H9 (cell line): ENCODE data around the gene HYPK. TPM values are rescaled to one million over a fixed set of nuclear protein-coding genes. Genes with fewer than 3 reads are reported as not detected.

Source experiments
- DNase-seq: peaks from one replicate; pipeline ENCODE4 v3.0.0-alpha.2; 2017
- H2AFZ ChIP-seq: one replicate; pipeline ENCODE4 v1.6.1; 2013; ENCODE audit warnings: mild to moderate bottlenecking, low read length, control low read depth, moderate library complexity
- H2AK5ac ChIP-seq: 2 replicates; pipeline ENCODE4 v1.6.1; 2013; ENCODE audit warnings: low read length, control low read depth, mixed read lengths; ENCODE audit not compliant: insufficient read length
- H2BK120ac ChIP-seq: one replicate; pipeline ENCODE4 v1.6.1; 2013; ENCODE audit warnings: low read depth, mild to moderate bottlenecking, low read length, control low read depth, inconsistent platforms; ENCODE audit not compliant: poor library complexity, severe bottlenecking
- H2BK12ac ChIP-seq: 2 replicates; pipeline ENCODE4 v1.6.1; 2013; ENCODE audit warnings: low read length, control low read depth, mixed read lengths, low read depth; ENCODE audit not compliant: insufficient read length
- H2BK15ac ChIP-seq: 2 replicates; pipeline ENCODE4 v1.6.1; 2013; ENCODE audit warnings: low read depth, low read length, control low read depth
- H2BK20ac ChIP-seq: one replicate; pipeline ENCODE4 v1.6.1; 2013; ENCODE audit warnings: low read depth, mild to moderate bottlenecking, low read length, control low read depth, inconsistent platforms; ENCODE audit not compliant: poor library complexity, severe bottlenecking
- H2BK5ac ChIP-seq: 2 replicates; pipeline ENCODE4 v1.6.1; 2013; ENCODE audit warnings: low read length, control low read depth, mixed read lengths; ENCODE audit not compliant: insufficient read length
- H3K14ac ChIP-seq: 2 replicates; pipeline ENCODE4 v1.6.1; 2013; ENCODE audit warnings: low read length, control low read depth; ENCODE audit not compliant: insufficient read depth
- H3K18ac ChIP-seq: 2 replicates; pipeline ENCODE4 v1.6.1; 2013; ENCODE audit warnings: low read depth, mild to moderate bottlenecking, mixed read lengths, low read length, control low read depth; ENCODE audit not compliant: insufficient read length
- H3K23ac ChIP-seq: 2 replicates; pipeline ENCODE4 v1.6.1; 2013; ENCODE audit warnings: low read length, control low read depth, mixed read lengths, low read depth; ENCODE audit not compliant: insufficient read length
- H3K23me2 ChIP-seq: 2 replicates; pipeline ENCODE4 v1.6.1; 2013; ENCODE audit warnings: low read depth, mild to moderate bottlenecking, mixed read lengths, low read length, control low read depth; ENCODE audit not compliant: insufficient read length, poor library complexity, severe bottlenecking
- H3K27ac ChIP-seq: 2 replicates; pipeline ENCODE4 v1.5.1; 2013; ENCODE audit warnings: low read length, control low read depth, mixed read lengths, low read depth; ENCODE audit not compliant: insufficient read length
- H3K27me3 ChIP-seq: 2 replicates; pipeline ENCODE4 v1.6.1; 2013; ENCODE audit warnings: low read length, control low read depth, inconsistent platforms; ENCODE audit not compliant: insufficient read depth
- H3K4ac ChIP-seq: 2 replicates; pipeline ENCODE4 v1.6.1; 2013; ENCODE audit warnings: low read depth, mild to moderate bottlenecking, control low read depth, inconsistent platforms, low read length, moderate library complexity
- H3K4me1 ChIP-seq: 2 replicates; pipeline ENCODE4 v1.6.1; 2013; ENCODE audit warnings: low read length, control low read depth, inconsistent platforms; ENCODE audit not compliant: insufficient read depth
- H3K4me2 ChIP-seq: 2 replicates; pipeline ENCODE4 v1.6.1; 2013; ENCODE audit warnings: low read length, control low read depth, mixed read lengths; ENCODE audit not compliant: insufficient read length, insufficient read depth
- H3K56ac ChIP-seq: 2 replicates; pipeline ENCODE4 v1.6.1; 2013; ENCODE audit warnings: low read depth, mild to moderate bottlenecking, mixed read lengths, low read length, control low read depth; ENCODE audit not compliant: insufficient read length
- H3K79me1 ChIP-seq: 2 replicates; pipeline ENCODE4 v1.6.1; 2013; ENCODE audit warnings: low read depth, mild to moderate bottlenecking, moderate library complexity, low read length, control low read depth, inconsistent platforms; ENCODE audit not compliant: insufficient read depth, poor library complexity, severe bottlenecking
- H3K79me2 ChIP-seq: 2 replicates; pipeline ENCODE4 v1.6.1; 2013; ENCODE audit warnings: low read length, control low read depth, inconsistent platforms; ENCODE audit not compliant: insufficient read depth
- H3K9ac ChIP-seq: 2 replicates; pipeline ENCODE4 v1.6.1; 2013; ENCODE audit warnings: low read length, control low read depth, mixed read lengths; ENCODE audit not compliant: insufficient read length; ENCODE audit errors: extremely low read depth
- H3K9me3 ChIP-seq: one replicate; pipeline ENCODE4 v1.6.1; 2013; ENCODE audit warnings: low read depth, low read length, inconsistent platforms; ENCODE audit not compliant: control insufficient read depth
- H3T11ph ChIP-seq: one replicate; pipeline ENCODE4 v1.6.1; 2013; ENCODE audit warnings: mild to moderate bottlenecking, low read length, control low read depth, inconsistent platforms
- H4K20me1 ChIP-seq: one replicate; pipeline ENCODE4 v1.6.1; 2013; ENCODE audit not compliant: control insufficient read depth, insufficient read length, insufficient read depth
- H4K5ac ChIP-seq: 2 replicates; pipeline ENCODE4 v1.6.1; 2013; ENCODE audit warnings: low read depth, mild to moderate bottlenecking, mixed read lengths, low read length, control low read depth; ENCODE audit not compliant: insufficient read length
- H4K8ac ChIP-seq: replicated peaks from 2 replicates; pipeline ENCODE4 v1.6.1; 2013; ENCODE audit warnings: low read length, control low read depth, mixed read lengths, low read depth; ENCODE audit not compliant: insufficient read length
- H4K91ac ChIP-seq: 2 replicates; pipeline ENCODE4 v1.6.1; 2013; ENCODE audit warnings: low read depth, mild to moderate bottlenecking, moderate library complexity, mixed read lengths, low read length, control low read depth; ENCODE audit not compliant: insufficient read length
- H3K27ac Mint-ChIP-seq, 3 experiments: 2 replicates in 2 of 3; 3 replicates in 1 of 3; pipeline ENCODE4 v1.8.0; 2020 to 2021; ENCODE audit warnings: mixed read lengths in 3 of 3, mild to moderate bottlenecking in 1 of 3, moderate library complexity in 1 of 3
- H3K27me3 Mint-ChIP-seq: 2 replicates; pipeline ENCODE4 v1.8.0; 2021; ENCODE audit warnings: low read depth, mild to moderate bottlenecking, moderate library complexity, mixed read lengths
- H3K36me3 Mint-ChIP-seq, 3 experiments: 2 replicates in 2 of 3; 3 replicates in 1 of 3; pipeline ENCODE4 v1.8.0; 2020 to 2021; ENCODE audit warnings: low read depth in 3 of 3, mixed read lengths in 3 of 3; ENCODE audit not compliant: insufficient read depth in 1 of 3
- H3K4me1 Mint-ChIP-seq, 2 experiments: 2 replicates each; pipeline ENCODE4 v1.8.0; 2020; ENCODE audit warnings: mixed read lengths in 2 of 2
- H3K4me3 Mint-ChIP-seq, 2 experiments: 2 replicates in 1 of 2; 3 replicates in 1 of 2; pipeline ENCODE4 v1.8.0; 2020 to 2021; ENCODE audit warnings: mild to moderate bottlenecking in 2 of 2, mixed read lengths in 2 of 2, moderate library complexity in 1 of 2
- H3K9me3 Mint-ChIP-seq, 2 experiments: 2 replicates in 1 of 2; 3 replicates in 1 of 2; pipeline ENCODE4 v1.8.0; 2020; ENCODE audit warnings: mild to moderate bottlenecking in 2 of 2, mixed read lengths in 2 of 2, moderate library complexity in 1 of 2
- WGBS: extraction: QIAGEN DNeasy Blood & Tissue Kit; methylation state at CpG from one replicate; pipeline ENCODE4 v1.1.7; 2013; ENCODE audit warnings: missing lambda C conversion rate, low lambda C conversion rate, mixed read lengths; ENCODE audit not compliant: insufficient read length; ENCODE audit errors: extremely low coverage; 5-methylcytosine and 5-hydroxymethylcytosine counted together
- total RNA-seq: library from RNA; stranded (reverse); gene quantifications from 2 replicates; pipeline ENCODE4 v1.2.1, GENCODE V29; 2021
- TF ChIP-seq, protein P1 (sequence below): fragments of 200-600 bp; sonication (generic); conservative IDR thresholded peaks from 3 replicates; pipeline ENCODE4 v1.8.0; 2021; ENCODE audit warnings: antibody characterized with exemption, mild to moderate bottlenecking

The HYPK gene
- total RNA-seq, 1 experiment from 2014 or later = 25.4 TPM

DNA sequence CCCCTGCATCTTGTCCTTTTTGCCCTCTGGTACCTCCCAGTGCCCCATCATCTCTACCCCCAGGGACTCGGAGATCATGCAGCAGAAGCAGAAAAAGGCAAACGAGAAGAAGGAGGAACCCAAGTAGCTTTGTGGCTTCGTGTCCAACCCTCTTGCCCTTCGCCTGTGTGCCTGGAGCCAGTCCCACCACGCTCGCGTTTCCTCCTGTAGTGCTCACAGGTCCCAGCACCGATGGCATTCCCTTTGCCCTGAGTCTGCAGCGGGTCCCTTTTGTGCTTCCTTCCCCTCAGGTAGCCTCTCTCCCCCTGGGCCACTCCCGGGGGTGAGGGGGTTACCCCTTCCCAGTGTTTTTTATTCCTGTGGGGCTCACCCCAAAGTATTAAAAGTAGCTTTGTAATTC is 6.8 kb upstream of the HYPK start:
- peak overlapping the region; percentile 94 for H3K4me2 ChIP-seq
- no peak overlapping the region for H2BK5ac ChIP-seq
- H2BK15ac ChIP-seq = no peak overlapping the region; the same call in 1 of the 2 replicates
- H3K4ac ChIP-seq = no peak overlapping the region
- no peak overlapping the region for H3K23ac ChIP-seq
- H3K27ac ChIP-seq = no peak overlapping the region
- no peak overlapping the region for H3T11ph ChIP-seq
- peak overlapping the region in 1 of 3 experiments; percentile 91; a peak in 3 of 7 replicates for H3K27ac Mint-ChIP-seq
- H2BK20ac ChIP-seq = no peak overlapping the region
- H2AK5ac ChIP-seq = no peak overlapping the region
- no peaks in the 10 kb centered on the region for H3K9me3 Mint-ChIP-seq
- no peak overlapping the region for H3K18ac ChIP-seq
- H2AFZ ChIP-seq = no peak overlapping the region
- no peak for DNase-seq
- no peaks in the 10 kb centered on the region for H4K20me1 ChIP-seq
- H3K56ac ChIP-seq = no peak overlapping the region
- H4K91ac ChIP-seq = no peak overlapping the region
- H3K4me1 ChIP-seq = peaks cover 18% of the 10 kb centered on the region; the same call in 1 of the 2 replicates
- peaks cover 35 to 54% (median 39%) of the 10 kb centered on the region in 3 experiments; a peak in 6 of 7 replicates for H3K36me3 Mint-ChIP-seq
- no peak overlapping the region for H3K14ac ChIP-seq
- no peak overlapping the region for H2BK12ac ChIP-seq
- peaks cover 6% of the 10 kb centered on the region; the same call in 1 of the 2 replicates for H3K79me2 ChIP-seq
- H3K79me1 ChIP-seq = peaks cover 3% of the 10 kb centered on the region
- peak overlapping the region; percentile 96 for H3K9ac ChIP-seq
- no CpG with 5 or more reads among the region's 10 CpGs for WGBS
- peaks cover 51 to 65% of the 10 kb centered on the region in 2 experiments for H3K4me1 Mint-ChIP-seq
- H4K5ac ChIP-seq = peak overlapping the region; percentile 25
- no peaks in the 10 kb centered on the region for H3K27me3 Mint-ChIP-seq
- peak overlapping the region; percentile 98 to 99 for H3K4me3 Mint-ChIP-seq
- no peaks in the 10 kb centered on the region for H3K9me3 ChIP-seq
- TF ChIP-seq, protein P1, sequence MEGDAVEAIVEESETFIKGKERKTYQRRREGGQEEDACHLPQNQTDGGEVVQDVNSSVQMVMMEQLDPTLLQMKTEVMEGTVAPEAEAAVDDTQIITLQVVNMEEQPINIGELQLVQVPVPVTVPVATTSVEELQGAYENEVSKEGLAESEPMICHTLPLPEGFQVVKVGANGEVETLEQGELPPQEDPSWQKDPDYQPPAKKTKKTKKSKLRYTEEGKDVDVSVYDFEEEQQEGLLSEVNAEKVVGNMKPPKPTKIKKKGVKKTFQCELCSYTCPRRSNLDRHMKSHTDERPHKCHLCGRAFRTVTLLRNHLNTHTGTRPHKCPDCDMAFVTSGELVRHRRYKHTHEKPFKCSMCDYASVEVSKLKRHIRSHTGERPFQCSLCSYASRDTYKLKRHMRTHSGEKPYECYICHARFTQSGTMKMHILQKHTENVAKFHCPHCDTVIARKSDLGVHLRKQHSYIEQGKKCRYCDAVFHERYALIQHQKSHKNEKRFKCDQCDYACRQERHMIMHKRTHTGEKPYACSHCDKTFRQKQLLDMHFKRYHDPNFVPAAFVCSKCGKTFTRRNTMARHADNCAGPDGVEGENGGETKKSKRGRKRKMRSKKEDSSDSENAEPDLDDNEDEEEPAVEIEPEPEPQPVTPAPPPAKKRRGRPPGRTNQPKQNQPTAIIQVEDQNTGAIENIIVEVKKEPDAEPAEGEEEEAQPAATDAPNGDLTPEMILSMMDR = no peak
- no peaks in the 10 kb centered on the region for H3K27me3 ChIP-seq
- H3K23me2 ChIP-seq = peaks cover 8% of the 10 kb centered on the region
- H2BK120ac ChIP-seq = no peak overlapping the region
- no peak overlapping the region for H4K8ac ChIP-seq
